ENCODE measurements around the gene FAP. TPM values are rescaled to one million over a fixed set of nuclear protein-coding genes. Genes with fewer than 3 reads are reported as not detected.

The FAP gene
- total RNA-seq, 1 experiment from 2014 or later, result 0.88 TPM

- H3K9me3 ChIP-seq (ENCODE audit: low read depth, low read length, poor library complexity, severe bottlenecking), result no peaks in the 10 kb centered on the region
- H3K4me3 ChIP-seq (ENCODE audit: low read depth, low read length, poor library complexity, severe bottlenecking), result no peak overlapping the region
- ChIA-PET CTCF (no interaction called here), POLR2A (ENCODE audit: low non-redundant PET) (no interaction called here)
- TF ChIP-seq CTCF (conservative IDR thresholded peaks at IDR 0.05; ENCODE audit: low read depth, low read length) (no peak), EZH2 (IDR thresholded peaks at IDR 0.05; ENCODE audit: borderline replicate concordance, low read depth, low read length, poor library complexity, severe bottlenecking) (no peak)
- BruUV-seq (replicated peaks), result no TSS peak
- no peaks in the 10 kb centered on the region for H3K36me3 ChIP-seq (ENCODE audit: insufficient read depth, low read length, poor library complexity, severe bottlenecking)
- H3K27me3 ChIP-seq (replicated peaks; ENCODE audit: insufficient read depth, low read depth, low read length, poor library complexity), result no peaks in the 10 kb centered on the region
- no peaks in the 10 kb centered on the region for H3K4me1 ChIP-seq (ENCODE audit: insufficient read depth, low read length, poor library complexity, severe bottlenecking)
- no peak for DNase-seq (ENCODE audit: low spot score)
- intact Hi-C loops (cut with micrococcal nuclease; ENCODE audit: unreplicated experiment), result no loop called here
- H3K27ac ChIP-seq (ENCODE audit: low read depth, low read length, poor library complexity, severe bottlenecking), result no peak overlapping the region
Measured at GRCh38 chr2:162166745-162167144, 76.5 kb downstream of the FAP start.

- Histone ChIP-seq H3K27me3 (replicated peaks; ENCODE audit: insufficient read depth, low read depth, low read length, poor library complexity) (no peaks in the 10 kb centered on the region), H3K36me3 (ENCODE audit: insufficient read depth, low read length, poor library complexity, severe bottlenecking) (no peaks in the 10 kb centered on the region), H3K4me1 (ENCODE audit: insufficient read depth, low read length, poor library complexity, severe bottlenecking) (no peaks in the 10 kb centered on the region), H3K9me3 (ENCODE audit: low read depth, low read length, poor library complexity, severe bottlenecking) (no peaks in the 10 kb centered on the region), H3K4me3 (ENCODE audit: low read depth, low read length, poor library complexity, severe bottlenecking) (no peak overlapping the region), H3K27ac (ENCODE audit: low read depth, low read length, poor library complexity, severe bottlenecking) (no peak overlapping the region)
- CTCF ChIA-PET, result no interaction called here
- POLR2A ChIA-PET (ENCODE audit: low non-redundant PET), result no interaction called here
- BruUV-seq (replicated peaks), result no TSS peak
- TF ChIP-seq CTCF (conservative IDR thresholded peaks at IDR 0.05; ENCODE audit: low read depth, low read length) (no peak), EZH2 (IDR thresholded peaks at IDR 0.05; ENCODE audit: borderline replicate concordance, low read depth, low read length, poor library complexity, severe bottlenecking) (no peak)
- DNase-seq (ENCODE audit: low spot score), result no peak
- intact Hi-C loops (cut with micrococcal nuclease; ENCODE audit: unreplicated experiment), result no loop called here
Measured at GRCh38 chr2:162166174-162166573, 77.1 kb downstream of the FAP start.

DNA sequence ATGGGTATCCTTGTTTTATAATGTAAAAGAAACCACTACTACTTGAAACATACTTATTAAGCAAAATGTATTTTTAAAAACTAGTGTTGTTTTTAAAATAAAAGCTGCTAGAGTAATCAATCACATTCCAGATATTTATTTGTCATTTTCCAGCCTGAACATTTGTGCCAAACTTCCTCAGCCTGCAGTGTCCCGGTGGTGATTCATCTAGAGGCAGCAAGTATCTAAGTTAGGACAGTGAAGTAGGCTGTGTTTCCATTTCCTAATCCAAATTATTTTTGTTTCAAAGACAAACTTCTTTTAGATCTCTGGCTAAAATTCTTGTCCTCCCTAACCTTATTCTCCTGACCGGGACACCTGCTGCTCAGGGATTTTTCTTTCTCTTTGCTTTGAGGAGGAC lies 78.4 kb downstream of the FAP start:
- no peak for TF ChIP-seq CTCF (conservative IDR thresholded peaks at IDR 0.05; ENCODE audit: low read depth, low read length)
- no peak for TF ChIP-seq EZH2 (IDR thresholded peaks at IDR 0.05; ENCODE audit: borderline replicate concordance, low read depth, low read length, poor library complexity, severe bottlenecking)
- DNase-seq (ENCODE audit: low spot score), result no peak
- H3K4me1 ChIP-seq (ENCODE audit: insufficient read depth, low read length, poor library complexity, severe bottlenecking), result no peaks in the 10 kb centered on the region
- H3K4me3 ChIP-seq (ENCODE audit: low read depth, low read length, poor library complexity, severe bottlenecking), result no peak overlapping the region
- H3K36me3 ChIP-seq (ENCODE audit: insufficient read depth, low read length, poor library complexity, severe bottlenecking), result no peaks in the 10 kb centered on the region
- POLR2A ChIA-PET (ENCODE audit: low non-redundant PET), result no interaction called here
- no TSS peak for BruUV-seq (replicated peaks)
- intact Hi-C loops (cut with micrococcal nuclease; ENCODE audit: unreplicated experiment), result no loop called here
- no peaks in the 10 kb centered on the region for H3K9me3 ChIP-seq (ENCODE audit: low read depth, low read length, poor library complexity, severe bottlenecking)
- no peaks in the 10 kb centered on the region for H3K27me3 ChIP-seq (replicated peaks; ENCODE audit: insufficient read depth, low read depth, low read length, poor library complexity)
- H3K27ac ChIP-seq (ENCODE audit: low read depth, low read length, poor library complexity, severe bottlenecking), result no peak overlapping the region
- CTCF ChIA-PET, result no interaction called here

All from A673 (cell line).